Natural killer cell (primary cell): ENCODE measurements around the gene CROCC. TPM values are rescaled to one million over a fixed set of nuclear protein-coding genes. Genes with fewer than 3 reads are reported as not detected.

Source experiments
- ATAC-seq, 3 donors: fragments of 150-1000 bp in 2 of 3; fragments of 200-7000 bp in 1 of 3; cut with Tn5 transposase; 1 replicate in 1 of 3; 2 replicates in 2 of 3; pipeline ENCODE4 v1.10.0; 2021; ENCODE audit warnings: mild to moderate bottlenecking in 2 of 3, moderate library complexity in 2 of 3
- DNase-seq, 2 donors: peaks; one replicate each; pipeline versions ENCODE4 v3.0.0 to v3.0.0-alpha.2; 2013 to 2021; ENCODE audit warnings: mixed read lengths in 1 of 2
- H3K27ac ChIP-seq: one replicate; pipeline ENCODE4 v1.5.1; 2013; ENCODE audit warnings: mild to moderate bottlenecking, low read length
- H3K27me3 ChIP-seq: one replicate; pipeline ENCODE4 v1.6.1; 2013; ENCODE audit warnings: low read length; ENCODE audit not compliant: control insufficient read depth, insufficient read depth
- H3K36me3 ChIP-seq: one replicate; pipeline ENCODE4 v1.6.1; 2013; ENCODE audit warnings: low read length; ENCODE audit not compliant: control insufficient read depth, insufficient read depth
- H3K4me1 ChIP-seq: one replicate; pipeline ENCODE4 v1.6.1; 2013; ENCODE audit warnings: low read length; ENCODE audit not compliant: control insufficient read depth, insufficient read depth
- H3K4me3 ChIP-seq: one replicate; pipeline ENCODE4 v1.5.1; 2013; ENCODE audit warnings: low read length
- H3K9me3 ChIP-seq: one replicate; pipeline ENCODE4 v1.6.1; 2013; ENCODE audit warnings: low read length; ENCODE audit not compliant: control insufficient read depth, insufficient read depth
- H3K27ac Mint-ChIP-seq, 2 donors: one replicate each; pipeline ENCODE4 v1.8.0; 2022; ENCODE audit warnings: mild to moderate bottlenecking in 2 of 2, mixed read lengths in 2 of 2, moderate library complexity in 1 of 2
- H3K27me3 Mint-ChIP-seq, 2 donors: one replicate each; pipeline ENCODE4 v1.8.0; 2022; ENCODE audit warnings: low read depth in 2 of 2, mixed read lengths in 2 of 2
- H3K36me3 Mint-ChIP-seq: one replicate; pipeline ENCODE4 v1.8.0; 2022; ENCODE audit warnings: mixed read lengths
- H3K4me1 Mint-ChIP-seq, 2 donors: one replicate each; pipeline ENCODE4 v1.8.0; 2022; ENCODE audit warnings: mixed read lengths in 2 of 2
- H3K4me3 Mint-ChIP-seq: one replicate; pipeline ENCODE4 v1.8.0; 2022; ENCODE audit warnings: mild to moderate bottlenecking, moderate library complexity, mixed read lengths
- H3K9me3 Mint-ChIP-seq, 2 donors: one replicate each; pipeline ENCODE4 v1.8.0; 2022; ENCODE audit warnings: mixed read lengths in 2 of 2
- CTCF ChIP-seq: fragments of 200-600 bp; IDR thresholded peaks from one replicate; pipeline ENCODE4 v1.8.0; 2022; ENCODE audit warnings: antibody characterized with exemption
- WGBS: methylation state at CpG from one replicate; pipeline ENCODE4 v1.1.7; 2013; ENCODE audit warnings: missing lambda C conversion rate; ENCODE audit not compliant: insufficient coverage; 5-methylcytosine and 5-hydroxymethylcytosine counted together
- intact Hi-C: fragments of 100-400 bp; cut with micrococcal nuclease; formaldehyde crosslinking; loops from one replicate; pipeline ENCODE4 v1.14.2; 2022
- total RNA-seq, 4 donors: library from RNA; stranded (reverse); fragments of 120-200 nt in 1 of 4; gene quantifications; one replicate each; pipeline versions ENCODE4 v1.2.3 to v1.2.4, GENCODE V29; 2013 to 2022

CROCC gene
- total RNA-seq, 3 donors from 2014 or later (not counting 1 experiment from before 2014, with no cell fraction given), result 51.7 to 62.9 (median 59.1) TPM

- no peak for TF ChIP-seq CTCF
- Histone ChIP-seq H3K27me3 (no peaks in the 10 kb centered on the region), H3K4me1 (peaks cover 14% of the 10 kb centered on the region), H3K4me3 (no peak overlapping the region), H3K27ac (no peak overlapping the region), H3K36me3 (no peaks in the 10 kb centered on the region), H3K9me3 (no peaks in the 10 kb centered on the region)
- Mint-ChIP-seq H3K4me3 (no peak overlapping the region), H3K27ac (peak overlapping the region in 1 of 2 donors; percentile 78), H3K4me1 (peaks cover 19 to 39% of the 10 kb centered on the region in 2 donors), H3K36me3 (no peaks in the 10 kb centered on the region), H3K27me3 (no peaks in the 10 kb centered on the region), H3K9me3 (no peaks in the 10 kb centered on the region)
- DNase-seq (no peak), ATAC-seq (no peak)
- WGBS, result 92% methylated on average over 18 of the region's 18 CpGs
- intact Hi-C loops, result no loop called here
Measured at GRCh38 chr1:16922885-16923431, 1.2 kb downstream of the CROCC start.

GRCh38 chr1:16924216-16924918, 2.6 kb downstream of the CROCC start:
- DNase-seq (no peak), ATAC-seq (no peak)
- H3K27me3 ChIP-seq, result no peaks in the 10 kb centered on the region
- no peaks in the 10 kb centered on the region for H3K27me3 Mint-ChIP-seq
- 92% methylated on average over 23 of the region's 23 CpGs for WGBS
- H3K36me3 Mint-ChIP-seq, result no peaks in the 10 kb centered on the region
- no peak overlapping the region for H3K27ac Mint-ChIP-seq
- peaks cover 19 to 35% of the 10 kb centered on the region in 2 donors for H3K4me1 Mint-ChIP-seq
- no peak overlapping the region for H3K4me3 ChIP-seq
- H3K9me3 Mint-ChIP-seq, result no peaks in the 10 kb centered on the region
- H3K36me3 ChIP-seq, result no peaks in the 10 kb centered on the region
- no peaks in the 10 kb centered on the region for H3K9me3 ChIP-seq
- no peak overlapping the region for H3K27ac ChIP-seq
- no peak for TF ChIP-seq CTCF
- H3K4me3 Mint-ChIP-seq, result no peak overlapping the region
- H3K4me1 ChIP-seq, result peaks cover 14% of the 10 kb centered on the region
- intact Hi-C loops, result no loop called here

GRCh38 chr1:16924919-16925477, 3.3 kb downstream of the CROCC start:
- Histone ChIP-seq H3K27me3 (no peaks in the 10 kb centered on the region), H3K36me3 (no peaks in the 10 kb centered on the region), H3K4me3 (no peak overlapping the region), H3K27ac (no peak overlapping the region), H3K9me3 (no peaks in the 10 kb centered on the region), H3K4me1 (peaks cover 14% of the 10 kb centered on the region)
- WGBS, result 95% methylated on average over 13 of the region's 13 CpGs
- Mint-ChIP-seq H3K4me1 (peaks cover 19 to 35% of the 10 kb centered on the region in 2 donors), H3K36me3 (no peaks in the 10 kb centered on the region), H3K4me3 (no peak overlapping the region), H3K27me3 (no peaks in the 10 kb centered on the region), H3K27ac (no peak overlapping the region), H3K9me3 (no peaks in the 10 kb centered on the region)
- no peak for TF ChIP-seq CTCF
- DNase-seq (no peak), ATAC-seq (no peak)
- intact Hi-C loops, result no loop called here
